ENCODE measurements around the gene POLR2B.

Gene POLR2B

GRCh38 chr4:56972389-56972788, 6.3 kb upstream of the POLR2B start:
- TF ChIP-seq CTCF (IDR thresholded peaks at IDR 0.05; ENCODE audit: control insufficient read depth, insufficient read depth, low read depth, low read length, missing control alignments): no peak

GRCh38 chr4:56972809-56973208, 5.9 kb upstream of the POLR2B start:
- no peak for DNase-seq (ENCODE audit: low read depth)
- H3K4me3 ChIP-seq (ENCODE audit: control insufficient read depth, low read depth, low read length): no peak overlapping the region
- TF ChIP-seq CTCF (IDR thresholded peaks at IDR 0.05; ENCODE audit: control insufficient read depth, insufficient read depth, low read depth, low read length, missing control alignments): no peak

More at GRCh38 chr4:56972389-56972788, 6.3 kb upstream of the POLR2B start:
- no peak overlapping the region for H3K4me3 ChIP-seq (ENCODE audit: control insufficient read depth, low read depth, low read length)
- no peak for DNase-seq (ENCODE audit: low read depth)

GRCh38 chr4:56973336-56973735, 5.4 kb upstream of the POLR2B start:
- no peak for TF ChIP-seq CTCF (IDR thresholded peaks at IDR 0.05; ENCODE audit: control insufficient read depth, insufficient read depth, low read depth, low read length, missing control alignments)

GRCh38 chr4:56976283-56976836, 2.3 kb upstream of the POLR2B start:
- no peak for DNase-seq (ENCODE audit: low read depth)
- TF ChIP-seq CTCF (IDR thresholded peaks at IDR 0.05; ENCODE audit: control insufficient read depth, insufficient read depth, low read depth, low read length, missing control alignments): no peak
- H3K4me3 ChIP-seq (ENCODE audit: control insufficient read depth, low read depth, low read length): peak overlapping the region; percentile 97

More at GRCh38 chr4:56973336-56973735, 5.4 kb upstream of the POLR2B start:
- no peak for DNase-seq (ENCODE audit: low read depth)
- no peak overlapping the region for H3K4me3 ChIP-seq (ENCODE audit: control insufficient read depth, low read depth, low read length)

- no peak for TF ChIP-seq CTCF (IDR thresholded peaks at IDR 0.05; ENCODE audit: control insufficient read depth, insufficient read depth, low read depth, low read length, missing control alignments)
- DNase-seq (ENCODE audit: low read depth): no peak
- H3K4me3 ChIP-seq (ENCODE audit: control insufficient read depth, low read depth, low read length): peak overlapping the region; percentile 97
Measured at GRCh38 chr4:56976837-56977320, 1.8 kb upstream of the POLR2B start.

- TF ChIP-seq CTCF (IDR thresholded peaks at IDR 0.05; ENCODE audit: control insufficient read depth, insufficient read depth, low read depth, low read length, missing control alignments): no peak
- peak; percentile 98 for DNase-seq (ENCODE audit: low read depth)
- H3K4me3 ChIP-seq (ENCODE audit: control insufficient read depth, low read depth, low read length): peak within 1 kb of the TSS; percentile 97
Measured at GRCh38 chr4:56977321-56978012, 1.2 kb upstream of the POLR2B start, which contains the start of gene NOA1. Gene NOA1 (minus strand): TSS chr4:56977606. CDS start chr4:56977585, 21 bp downstream.
